ENCODE data around the gene SRCAP.
A peak's percentile ranks its signal among the peaks of the same experiment; 100 is the strongest.

Gene SRCAP

DNA sequence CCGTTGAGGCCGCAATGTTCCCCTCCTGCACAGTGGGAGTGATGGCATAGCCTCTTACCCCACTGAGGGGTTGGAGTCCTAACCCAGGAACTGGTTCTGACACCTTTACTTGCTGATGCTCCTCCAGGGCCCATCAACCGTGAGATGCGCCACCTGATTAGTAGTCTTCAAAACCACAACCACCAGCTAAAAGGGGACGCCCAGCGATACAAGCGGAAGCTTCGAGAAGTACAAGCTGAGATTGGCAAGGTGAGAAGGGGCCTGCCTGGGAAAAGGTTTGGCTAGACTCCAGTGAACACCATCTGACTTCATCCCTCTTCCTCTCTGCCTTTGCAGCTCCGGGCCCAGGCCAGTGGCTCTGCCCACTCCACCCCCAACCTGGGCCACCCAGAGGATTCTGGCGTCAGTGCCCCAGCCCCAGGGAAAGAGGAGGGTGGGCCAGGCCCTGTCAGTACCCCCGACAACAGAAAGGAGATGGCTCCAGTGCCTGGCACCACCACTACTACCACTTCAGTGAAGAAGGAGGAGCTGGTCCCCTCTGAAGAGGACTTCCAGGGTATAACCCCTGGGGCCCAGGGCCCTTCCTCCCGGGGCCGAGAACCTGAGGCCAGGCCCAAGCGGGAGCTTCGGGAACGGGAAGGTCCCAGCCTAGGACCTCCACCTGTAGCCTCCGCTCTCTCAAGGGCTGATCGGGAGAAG is 68.9 kb downstream of the SRCAP start:
- Histone ChIP-seq H3K27me3 (ENCODE audit: insufficient read depth, poor library complexity, severe bottlenecking) (no peaks in the 10 kb centered on the region), H3K4me3 (ENCODE audit: severe bottlenecking) (no peak overlapping the region), H3K36me3 (ENCODE audit: low read depth) (peaks cover 95% of the 10 kb centered on the region), H3K27ac (ENCODE audit: poor library complexity, severe bottlenecking) (no peak overlapping the region), H3K4me1 (ENCODE audit: insufficient read depth, poor library complexity, severe bottlenecking) (peaks cover 9% of the 10 kb centered on the region), H3K9me3 (ENCODE audit: severe bottlenecking) (no peaks in the 10 kb centered on the region)
- peak; percentile 19 for DNase-seq (ENCODE audit: low spot score)
- ATAC-seq (ENCODE audit: low read depth) = no peak
- TF ChIP-seq CTCF (IDR thresholded peaks at IDR 0.05; ENCODE audit: poor library complexity, severe bottlenecking) = no peak

GRCh38 chr16:30768583-30769181 is 69.7 kb downstream of the SRCAP start:
- peaks cover 87% of the 10 kb centered on the region for H3K36me3 ChIP-seq (ENCODE audit: low read depth)

GRCh38 chr16:30769379-30770089 is 70.6 kb downstream of the SRCAP start:
- Histone ChIP-seq H3K9me3 (ENCODE audit: severe bottlenecking) (no peaks in the 10 kb centered on the region), H3K4me3 (ENCODE audit: severe bottlenecking) (no peak overlapping the region), H3K27me3 (ENCODE audit: insufficient read depth, poor library complexity, severe bottlenecking) (no peaks in the 10 kb centered on the region), H3K36me3 (ENCODE audit: low read depth) (peaks cover 79% of the 10 kb centered on the region), H3K4me1 (ENCODE audit: insufficient read depth, poor library complexity, severe bottlenecking) (no peaks in the 10 kb centered on the region), H3K27ac (ENCODE audit: poor library complexity, severe bottlenecking) (no peak overlapping the region)
- ATAC-seq (ENCODE audit: low read depth) (no peak), DNase-seq (ENCODE audit: low spot score) (peak; percentile 48)
- no peak for TF ChIP-seq CTCF (IDR thresholded peaks at IDR 0.05; ENCODE audit: poor library complexity, severe bottlenecking)

More at GRCh38 chr16:30768583-30769181, 69.7 kb downstream of the SRCAP start:
- DNase-seq (ENCODE audit: low spot score) = peak; percentile 46
- Histone ChIP-seq H3K4me3 (ENCODE audit: severe bottlenecking) (no peak overlapping the region), H3K27me3 (ENCODE audit: insufficient read depth, poor library complexity, severe bottlenecking) (no peaks in the 10 kb centered on the region), H3K9me3 (ENCODE audit: severe bottlenecking) (no peaks in the 10 kb centered on the region), H3K4me1 (ENCODE audit: insufficient read depth, poor library complexity, severe bottlenecking) (peaks cover 2% of the 10 kb centered on the region), H3K27ac (ENCODE audit: poor library complexity, severe bottlenecking) (no peak overlapping the region)
- TF ChIP-seq CTCF (IDR thresholded peaks at IDR 0.05; ENCODE audit: poor library complexity, severe bottlenecking) = no peak
- ATAC-seq (ENCODE audit: low read depth) = no peak

- Histone ChIP-seq H3K36me3 (ENCODE audit: low read depth) (peaks cover 57% of the 10 kb centered on the region), H3K4me1 (ENCODE audit: insufficient read depth, poor library complexity, severe bottlenecking) (peaks cover 5% of the 10 kb centered on the region), H3K27ac (ENCODE audit: poor library complexity, severe bottlenecking) (no peak overlapping the region), H3K27me3 (ENCODE audit: insufficient read depth, poor library complexity, severe bottlenecking) (no peaks in the 10 kb centered on the region), H3K9me3 (ENCODE audit: severe bottlenecking) (no peaks in the 10 kb centered on the region), H3K4me3 (ENCODE audit: severe bottlenecking) (no peak overlapping the region)
- no peak for TF ChIP-seq CTCF (IDR thresholded peaks at IDR 0.05; ENCODE audit: poor library complexity, severe bottlenecking)
- no peak for ATAC-seq (ENCODE audit: low read depth)
- peak; percentile 44 for DNase-seq (ENCODE audit: low spot score)
Observed at GRCh38 chr16:30771726-30772125, 72.8 kb downstream of the SRCAP start.
